ENCODE data around the gene FAM221B.

GRCh38 chr9:35808433-35808832, 20.1 kb downstream of the FAM221B start:
- TF ChIP-seq TARDBP (IDR thresholded peaks at IDR 0.05): no peak
- no peak for TF ChIP-seq LEF1 (IDR thresholded peaks at IDR 0.05; ENCODE audit: borderline replicate concordance)
- TF ChIP-seq ELF4 (IDR thresholded peaks at IDR 0.05): no peak
- TF ChIP-seq SP1 (IDR thresholded peaks at IDR 0.05): no peak
- TF ChIP-seq HDGF (IDR thresholded peaks at IDR 0.05; ENCODE audit: borderline replicate concordance): no peak
- no peak for TF ChIP-seq PKNOX1 (IDR thresholded peaks at IDR 0.05)
- no peak for TF ChIP-seq FOXA1 (IDR thresholded peaks at IDR 0.05)
- no peak for TF ChIP-seq L3MBTL2 (conservative IDR thresholded peaks at IDR 0.05)
- no peak for TF ChIP-seq ZNF384 (IDR thresholded peaks at IDR 0.05)

Measured in HEK293T (cell line).